ENCODE results near the gene RGS18.

GRCh38 chr1:192123212-192123611 is 35.0 kb upstream of the RGS18 start:
- TF ChIP-seq CHCHD3 (CRISPR knock-in tag; IDR thresholded peaks at IDR 0.05) (no peak), TSHZ1 (CRISPR knock-in tag; IDR thresholded peaks at IDR 0.05) (no peak), POLR2A (conservative IDR thresholded peaks at IDR 0.05) (no peak), POLR2AphosphoS5 (IDR thresholded peaks at IDR 0.05; ENCODE audit: control insufficient read depth, insufficient read depth, low read depth, low read length) (no peak)
